PC-9 (cell line): ENCODE measurements around the gene POLDIP3.
"Not testable (repeated sequence)": the region's sequence is repeated elsewhere in the genome, so short reads cannot be mapped to it uniquely, and the experiment has no call there.

Experiments used
- CTCF ChIP-seq: fragments of 200-600 bp; sonication (generic); conservative IDR thresholded peaks from 2 replicates; pipeline ENCODE4 v1.6.1; 2017; ENCODE audit warnings: mixed run types, antibody characterized with exemption, mild to moderate bottlenecking, moderate library complexity
- EZH2 ChIP-seq: fragments of 200-600 bp; sonication (generic); IDR thresholded peaks from 2 replicates; pipeline ENCODE4 v1.8.0; 2017; ENCODE audit warnings: antibody characterized with exemption, low read depth

GRCh38 chr22:42536634-42537033 is 78.0 kb downstream of the POLDIP3 start:
- TF ChIP-seq CTCF, EZH2: not testable (repeated sequence)
